RWPE2 (cell line): ENCODE data around the gene PRM1.

ENCODE experiments used
- ATAC-seq: fragments of 200-7000 bp; cut with Tn5 transposase; 3 replicates; pipeline ENCODE4 v1.9.1; 2021; ENCODE audit warnings: low read depth
- DNase-seq: peaks from one replicate; pipeline ENCODE4 v3.0.0-alpha.2; 2020; ENCODE audit warnings: low spot score
- H3K27ac ChIP-seq: fragments of 450-650 bp; 2 replicates; pipeline ENCODE4 v1.5.1; 2017; ENCODE audit warnings: mild to moderate bottlenecking; ENCODE audit not compliant: poor library complexity, severe bottlenecking
- H3K27me3 ChIP-seq: fragments of 250-450 bp; sonication (Bioruptor Pico); 2 replicates; pipeline ENCODE4 v1.5.1; 2021; ENCODE audit warnings: mild to moderate bottlenecking, moderate library complexity; ENCODE audit not compliant: insufficient read depth, poor library complexity, severe bottlenecking
- H3K36me3 ChIP-seq: fragments of 250-450 bp; sonication (Bioruptor Pico); 2 replicates; pipeline ENCODE4 v1.5.1; 2020; ENCODE audit warnings: low read depth, mild to moderate bottlenecking, moderate library complexity
- H3K4me1 ChIP-seq: fragments of 250-450 bp; sonication (Bioruptor Pico); 2 replicates; pipeline ENCODE4 v1.5.1; 2021; ENCODE audit warnings: mild to moderate bottlenecking, moderate library complexity; ENCODE audit not compliant: insufficient read depth, poor library complexity, severe bottlenecking
- H3K4me3 ChIP-seq: fragments of 250-450 bp; sonication (Bioruptor Pico); 2 replicates; pipeline ENCODE4 v1.5.1; 2021; ENCODE audit warnings: mild to moderate bottlenecking, moderate library complexity; ENCODE audit not compliant: severe bottlenecking
- H3K9me3 ChIP-seq: fragments of 250-450 bp; sonication (Bioruptor Pico); 2 replicates; pipeline ENCODE4 v1.5.1; 2021; ENCODE audit warnings: mild to moderate bottlenecking, moderate library complexity; ENCODE audit not compliant: severe bottlenecking
- CTCF ChIP-seq: fragments of 450-650 bp; IDR thresholded peaks from one replicate; pipeline ENCODE4 v1.5.1; 2017; ENCODE audit warnings: mild to moderate bottlenecking, moderate library complexity; ENCODE audit not compliant: poor library complexity, severe bottlenecking

The PRM1 gene

GRCh38 chr16:11241480-11242204 lies 39.5 kb downstream of the PRM1 start:
- Histone ChIP-seq H3K4me1 (no peaks in the 10 kb centered on the region), H3K27ac (no peak overlapping the region), H3K36me3 (no peaks in the 10 kb centered on the region), H3K27me3 (no peaks in the 10 kb centered on the region), H3K4me3 (no peak overlapping the region), H3K9me3 (no peaks in the 10 kb centered on the region)
- DNase-seq, result no peak
- ATAC-seq, result no peak
- no peak for TF ChIP-seq CTCF

- Histone ChIP-seq H3K27ac (no peak overlapping the region), H3K4me3 (no peak overlapping the region), H3K4me1 (no peaks in the 10 kb centered on the region), H3K9me3 (no peaks in the 10 kb centered on the region), H3K27me3 (no peaks in the 10 kb centered on the region), H3K36me3 (no peaks in the 10 kb centered on the region)
- no peak for DNase-seq
- no peak for ATAC-seq
- TF ChIP-seq CTCF, result no peak
Observed at GRCh38 chr16:11240636-11241473, 40.3 kb downstream of the PRM1 start.

- Histone ChIP-seq H3K27ac (no peak overlapping the region), H3K27me3 (no peaks in the 10 kb centered on the region), H3K4me1 (no peaks in the 10 kb centered on the region), H3K4me3 (no peak overlapping the region), H3K9me3 (no peaks in the 10 kb centered on the region), H3K36me3 (no peaks in the 10 kb centered on the region)
- no peak for TF ChIP-seq CTCF
- DNase-seq (no peak), ATAC-seq (no peak)
Observed at GRCh38 chr16:11239644-11240632, 41.2 kb downstream of the PRM1 start.

- no peaks in the 10 kb centered on the region for H3K4me1 ChIP-seq
- H3K36me3 ChIP-seq, result no peaks in the 10 kb centered on the region
- H3K27me3 ChIP-seq, result no peaks in the 10 kb centered on the region
- DNase-seq (no peak), ATAC-seq (no peak)
- H3K27ac ChIP-seq, result no peak overlapping the region
- TF ChIP-seq CTCF, result no peak
- H3K4me3 ChIP-seq, result no peak overlapping the region
- H3K9me3 ChIP-seq, result no peaks in the 10 kb centered on the region
Observed at GRCh38 chr16:11238272-11239202, 42.6 kb downstream of the PRM1 start.
